GM23248 (cell line): ENCODE data around the gene TFF1. TPM values are rescaled to one million over a fixed set of nuclear protein-coding genes. Genes with fewer than 3 reads are reported as not detected.

Experiments used
- DNase-seq: peaks from one replicate; pipeline ENCODE4 v3.0.0-alpha.2; 2015
- H2AFZ ChIP-seq: fragments of 200-600 bp; sonication (generic); 2 replicates; pipeline ENCODE4 v1.6.1; 2016; ENCODE audit warnings: antibody characterized with exemption
- H3F3A ChIP-seq: fragments of 200-600 bp; sonication (generic); 2 replicates; pipeline ENCODE4 v1.6.1; 2016; ENCODE audit warnings: mild to moderate bottlenecking, antibody characterized with exemption, mixed run types; ENCODE audit not compliant: insufficient read depth
- H3K27ac ChIP-seq: fragments of 200-600 bp; sonication (generic); 2 replicates; pipeline ENCODE4 v1.5.1; 2016; ENCODE audit warnings: mild to moderate bottlenecking
- H3K27me3 ChIP-seq: fragments of 200-600 bp; sonication (generic); replicated peaks from 2 replicates; pipeline ENCODE4 v1.6.1; 2016; ENCODE audit warnings: mild to moderate bottlenecking; ENCODE audit not compliant: insufficient read depth
- H3K36me3 ChIP-seq: fragments of 200-600 bp; sonication (generic); 2 replicates; pipeline ENCODE4 v1.6.1; 2016; ENCODE audit warnings: low read depth, mild to moderate bottlenecking
- H3K4me1 ChIP-seq: fragments of 200-600 bp; sonication (generic); 2 replicates; pipeline ENCODE4 v1.6.1; 2016; ENCODE audit warnings: mild to moderate bottlenecking; ENCODE audit not compliant: insufficient read depth
- H3K4me2 ChIP-seq: fragments of 200-600 bp; sonication (generic); one replicate; pipeline ENCODE4 v1.6.1; 2016; ENCODE audit warnings: mild to moderate bottlenecking; ENCODE audit not compliant: unreplicated experiment
- H3K4me3 ChIP-seq: fragments of 200-600 bp; sonication (generic); 2 replicates; pipeline ENCODE4 v1.5.1; 2016; ENCODE audit warnings: mild to moderate bottlenecking
- H3K79me2 ChIP-seq: fragments of 200-600 bp; sonication (generic); 2 replicates; pipeline ENCODE4 v1.6.1; 2016; ENCODE audit warnings: mild to moderate bottlenecking; ENCODE audit not compliant: insufficient read depth
- H3K9ac ChIP-seq: fragments of 200-600 bp; sonication (generic); 2 replicates; pipeline ENCODE4 v1.6.1; 2016; ENCODE audit warnings: mild to moderate bottlenecking
- H3K9me2 ChIP-seq: fragments of 200-600 bp; sonication (generic); 2 replicates; pipeline ENCODE4 v1.6.1; 2016; ENCODE audit warnings: mixed run types, mild to moderate bottlenecking, moderate library complexity; ENCODE audit not compliant: insufficient read depth
- H3K9me3 ChIP-seq: fragments of 200-600 bp; sonication (generic); one replicate; pipeline ENCODE4 v1.6.1; 2017; ENCODE audit warnings: low read depth
- H4K20me1 ChIP-seq: fragments of 200-600 bp; sonication (generic); 2 replicates; pipeline ENCODE4 v1.6.0; 2016; ENCODE audit not compliant: insufficient read depth
- EZH2 ChIP-seq: fragments of 200-600 bp; sonication (generic); IDR thresholded peaks from 2 replicates; pipeline ENCODE4 v1.6.1; 2018; ENCODE audit warnings: antibody characterized with exemption, mild to moderate bottlenecking; ENCODE audit not compliant: insufficient read depth, poor library complexity, severe bottlenecking
- EZH2phosphoT487 ChIP-seq: fragments of 200-600 bp; sonication (generic); IDR thresholded peaks from 2 replicates; pipeline ENCODE4 v1.6.1; 2018; ENCODE audit warnings: antibody characterized with exemption, moderate library complexity, mild to moderate bottlenecking, low read depth; ENCODE audit not compliant: insufficient read depth
- WGBS, 2 experiments: methylation state at CpG; one replicate each; pipeline ENCODE4 v1.1.6; 2015 to 2017; ENCODE audit warnings: low lambda C conversion rate in 2 of 2, low coverage in 1 of 2; ENCODE audit errors: missing lambda C conversion rate in 2 of 2; 5-methylcytosine and 5-hydroxymethylcytosine counted together
- in situ Hi-C: fragments of 300-500 bp; cut with MboI; formaldehyde crosslinking; loops from 2 replicates; pipeline ENCODE4 v1.15.0; 2020
- polyA plus RNA-seq: library from polyadenylated mRNA; unstranded; fragments of >200 nt; fragmentation: Nextera tagmentation; extraction: Ambion mirVana; gene quantifications from 2 replicates; pipeline ENCODE4 v1.2.1, GENCODE V29; 2016
- total RNA-seq: library from RNA; depleted of rRNA; stranded (reverse); fragments of >200 nt; shearing (Covaris generic); gene quantifications from 2 replicates; pipeline ENCODE4 v1.2.3, GENCODE V29; 2014; rRNA removed

TFF1 gene
- total and polyA plus RNA-seq, 2 experiments from 2014 or later: not detected

GRCh38 chr21:42314616-42315295, 51.6 kb downstream of the TFF1 start:
- Histone ChIP-seq H3K4me3 (no peak overlapping the region), H3K9me3 (no peaks in the 10 kb centered on the region), H3K4me1 (no peaks in the 10 kb centered on the region), H3K9me2 (no peaks in the 10 kb centered on the region), H3K79me2 (no peaks in the 10 kb centered on the region), H3K27ac (no peak overlapping the region), H3F3A (no peaks in the 10 kb centered on the region), H3K4me2 (no peak overlapping the region), H3K36me3 (no peaks in the 10 kb centered on the region), H3K27me3 (peaks cover 13% of the 10 kb centered on the region), H3K9ac (no peak overlapping the region), H4K20me1 (no peaks in the 10 kb centered on the region), H2AFZ (no peak overlapping the region)
- TF ChIP-seq EZH2phosphoT487 (no peak), EZH2 (no peak)
- WGBS, 2 experiments: 51 to 64% methylated on average over 6 of the region's 6 CpGs
- in situ Hi-C loops: no loop called here
- no peak for DNase-seq

DNA sequence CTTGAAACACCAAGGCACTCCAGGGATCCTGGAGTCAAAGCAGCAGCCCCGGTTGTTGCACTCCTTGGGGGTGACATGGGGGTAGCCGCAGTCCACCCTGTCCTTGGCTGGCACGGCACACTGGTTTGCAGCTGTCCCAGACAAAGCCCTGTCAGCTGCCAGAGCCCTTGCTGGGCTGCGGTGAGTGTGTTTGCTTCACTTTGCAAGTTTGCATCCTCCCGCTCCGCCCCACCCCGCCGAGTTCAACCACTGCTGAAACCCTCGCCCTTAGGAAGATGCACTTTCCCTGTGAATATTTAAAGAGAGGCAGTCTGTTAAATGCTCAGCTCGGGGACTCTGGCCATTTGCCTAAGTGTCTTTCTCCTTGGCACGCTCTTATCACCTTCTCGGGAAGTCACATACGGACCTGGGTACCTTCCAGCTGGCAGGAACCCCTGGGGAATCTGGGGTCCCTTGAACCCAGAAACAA, 52.8 kb downstream of the TFF1 start:
- Histone ChIP-seq H3K4me3 (no peak overlapping the region), H3K9me2 (no peaks in the 10 kb centered on the region), H3K27ac (no peak overlapping the region), H3K79me2 (no peaks in the 10 kb centered on the region), H3K9me3 (no peaks in the 10 kb centered on the region), H3K27me3 (peaks cover 14% of the 10 kb centered on the region), H4K20me1 (no peaks in the 10 kb centered on the region), H2AFZ (no peak overlapping the region), H3K4me1 (no peaks in the 10 kb centered on the region), H3F3A (no peaks in the 10 kb centered on the region), H3K9ac (no peak overlapping the region), H3K4me2 (no peak overlapping the region), H3K36me3 (no peaks in the 10 kb centered on the region)
- 27% methylated on average over 13 of the region's 13 CpGs for WGBS, 2 experiments
- in situ Hi-C loops: no loop called here
- no peak for DNase-seq
- TF ChIP-seq EZH2phosphoT487 (no peak), EZH2 (no peak)

DNA sequence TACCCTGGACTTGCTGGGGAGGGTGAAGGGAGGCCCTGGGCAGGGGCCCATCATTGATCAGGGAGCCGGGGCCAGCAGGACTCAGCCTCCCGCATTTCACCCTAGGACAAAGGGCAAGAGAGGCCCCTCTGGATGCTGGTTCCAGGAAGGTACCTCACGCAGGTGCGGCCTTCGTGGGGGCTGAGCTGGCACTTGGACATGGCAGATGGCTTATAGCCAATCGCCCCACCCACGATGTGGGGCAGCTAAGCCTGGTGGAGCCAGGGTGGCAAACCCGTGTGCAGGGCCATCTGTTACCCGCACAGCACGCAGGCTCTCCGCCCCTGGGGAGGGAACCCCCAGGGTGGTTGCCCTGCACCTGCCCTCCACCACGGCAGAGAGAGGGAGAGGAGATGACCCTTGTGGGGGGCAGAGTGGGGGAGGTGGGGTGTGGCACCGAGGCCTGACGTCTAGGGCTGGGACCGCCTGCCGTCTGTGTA, 53.7 kb downstream of the TFF1 start:
- WGBS, 2 experiments: 71 to 78% methylated on average over 12 to 16 of the region's 16 CpGs
- Histone ChIP-seq H3K4me3 (no peak overlapping the region), H3K9me2 (no peaks in the 10 kb centered on the region), H3K79me2 (no peaks in the 10 kb centered on the region), H3F3A (no peaks in the 10 kb centered on the region), H3K4me2 (no peak overlapping the region), H3K36me3 (no peaks in the 10 kb centered on the region), H2AFZ (no peak overlapping the region), H3K27ac (no peak overlapping the region), H3K27me3 (peaks cover 22% of the 10 kb centered on the region), H3K9me3 (no peaks in the 10 kb centered on the region), H4K20me1 (no peaks in the 10 kb centered on the region), H3K9ac (no peak overlapping the region), H3K4me1 (no peaks in the 10 kb centered on the region)
- TF ChIP-seq EZH2 (no peak), EZH2phosphoT487 (no peak)
- in situ Hi-C loops: no loop called here
- DNase-seq: no peak

Other genes starting within 250 kb of the TFF1 start
- not detected in 2 replicates for gene ABCG1, start 147.4 kb downstream of the TFF1 start, total RNA-seq
- gene ABCG1, start 147.4 kb downstream of the TFF1 start, polyA plus RNA-seq: 0.08 TPM in 1 of 2 replicates, not detected in the other
- gene TFF3, start 51.1 kb downstream of the TFF1 start, total RNA-seq: not detected in 2 replicates
- gene TFF3, start 51.1 kb downstream of the TFF1 start, polyA plus RNA-seq: not detected in 2 replicates
- not detected in 2 replicates for gene TFF2, start 15.5 kb downstream of the TFF1 start, total RNA-seq
- gene TFF2, start 15.5 kb downstream of the TFF1 start, polyA plus RNA-seq: not detected in 2 replicates
- gene TMPRSS3, start 29.5 kb upstream of the TFF1 start, total RNA-seq: not detected in 2 replicates
- gene TMPRSS3, start 29.5 kb upstream of the TFF1 start, polyA plus RNA-seq: not detected in 2 replicates
- not detected in 2 replicates for gene UBASH3A, start 37.4 kb upstream of the TFF1 start, total RNA-seq
- not detected in 2 replicates for gene UBASH3A, start 37.4 kb upstream of the TFF1 start, polyA plus RNA-seq
- 0.32 TPM in 1 of 2 replicates, not detected in the other for gene RSPH1, start 129.7 kb upstream of the TFF1 start, total RNA-seq
- gene RSPH1, start 129.7 kb upstream of the TFF1 start, polyA plus RNA-seq: 0.14 TPM in 1 of 2 replicates, not detected in the other
- not detected in 2 replicates for gene SLC37A1, start 147.3 kb upstream of the TFF1 start, total RNA-seq
- gene SLC37A1, start 147.3 kb upstream of the TFF1 start, polyA plus RNA-seq: 0.23 TPM in 1 of 2 replicates, not detected in the other